ENCODE measurements around the gene NCK2. TPM values are rescaled to one million over a fixed set of nuclear protein-coding genes. Genes with fewer than 3 reads are reported as not detected.

NCK2 gene
- total and polyA plus RNA-seq, 2 of the 4 experiments (the other 2 are of a cell fraction) = 15.8 to 22.2 TPM

DNA sequence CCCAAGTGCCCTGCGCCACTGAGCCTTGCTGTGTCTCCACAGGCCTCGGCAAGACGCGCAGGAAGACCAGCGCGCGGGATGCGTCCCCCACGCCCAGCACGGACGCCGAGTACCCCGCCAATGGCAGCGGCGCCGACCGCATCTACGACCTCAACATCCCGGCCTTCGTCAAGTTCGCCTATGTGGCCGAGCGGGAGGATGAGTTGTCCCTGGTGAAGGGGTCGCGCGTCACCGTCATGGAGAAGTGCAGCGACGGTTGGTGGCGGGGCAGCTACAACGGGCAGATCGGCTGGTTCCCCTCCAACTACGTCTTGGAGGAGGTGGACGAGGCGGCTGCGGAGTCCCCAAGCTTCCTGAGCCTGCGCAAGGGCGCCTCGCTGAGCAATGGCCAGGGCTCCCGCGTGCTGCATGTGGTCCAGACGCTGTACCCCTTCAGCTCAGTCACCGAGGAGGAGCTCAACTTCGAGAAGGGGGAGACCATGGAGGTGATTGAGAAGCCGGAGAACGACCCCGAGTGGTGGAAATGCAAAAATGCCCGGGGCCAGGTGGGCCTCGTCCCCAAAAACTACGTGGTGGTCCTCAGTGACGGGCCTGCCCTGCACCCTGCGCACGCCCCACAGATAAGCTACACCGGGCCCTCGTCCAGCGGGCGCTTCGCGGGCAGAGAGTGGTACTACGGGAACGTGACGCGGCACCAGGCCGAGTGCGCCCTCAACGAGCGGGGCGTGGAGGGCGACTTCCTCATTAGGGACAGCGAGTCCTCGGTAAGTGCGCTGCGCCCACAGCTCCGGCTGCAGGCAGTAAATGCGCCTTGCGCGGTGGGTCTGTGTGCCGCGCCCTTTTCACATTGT, 136.8 kb downstream of the NCK2 start:
- Histone ChIP-seq H2BK15ac (ENCODE audit: low read depth, low read length) (no peak overlapping the region), H3K79me1 (ENCODE audit: low read depth in 1 of 2, low read length in 2 of 2) (peaks cover 17 to 46% of the 10 kb centered on the region in 2 experiments), H3K56ac (ENCODE audit: extremely low read depth, insufficient read depth, low read length) (no peak overlapping the region), H4K5ac (ENCODE audit: low read depth, low read length) (no peak overlapping the region), H3K27ac (ENCODE audit: insufficient read depth, low read length) (no peak overlapping the region), H2AFZ (replicated peaks; ENCODE audit: low read length, poor library complexity) (no peak overlapping the region), H3K4me2 (ENCODE audit: low read depth, low read length) (no peak overlapping the region), H2BK120ac (ENCODE audit: low read depth, low read length) (no peak overlapping the region), H3K27me3 (ENCODE audit: control insufficient read depth, insufficient read depth, low read length) (no peaks in the 10 kb centered on the region), H4K20me1 (ENCODE audit: insufficient read depth, low read length) (peaks cover 5% of the 10 kb centered on the region; the same call in 1 of the 2 replicates), H3K36me3 (ENCODE audit: control insufficient read depth, insufficient read depth, low read length) (peaks cover 10% of the 10 kb centered on the region), H4K8ac (ENCODE audit: low read depth in 2 of 2, low read length in 2 of 2) (no peak overlapping the region), H3K9me1 (ENCODE audit: insufficient read depth, low read length) (0 out of 2 replicates have a peak, but pooled peaks cover under 1% of the 10 kb centered on the region), H3K4me3 (ENCODE audit: insufficient read depth, low read depth, low read length) (no peak overlapping the region), H3K4ac (ENCODE audit: low read depth, low read length) (no peak overlapping the region), H3K14ac (replicated peaks; ENCODE audit: low read depth, low read length) (no peak overlapping the region), H3K18ac (ENCODE audit: low read depth, low read length) (no peak overlapping the region), H3K23ac (ENCODE audit: low read depth, low read length) (no peak overlapping the region), H3K9ac (ENCODE audit: low read depth, low read length) (no peak overlapping the region), H4K91ac (ENCODE audit: insufficient read depth, low read depth, low read length) (no peak overlapping the region), H2AK5ac (ENCODE audit: low read depth, low read length) (no peak overlapping the region), H2BK20ac (ENCODE audit: low read depth, low read length) (no peak overlapping the region), H3K9me3 (ENCODE audit: control insufficient read depth, insufficient read depth, low read length) (peaks cover 2% of the 10 kb centered on the region; the same call in 1 of the 2 replicates), H2BK5ac (ENCODE audit: low read depth, low read length, poor library complexity, severe bottlenecking) (no peak overlapping the region), H2AK9ac (replicated peaks; ENCODE audit: low read depth, low read length, poor library complexity) (no peak overlapping the region), H3K4me1 (ENCODE audit: control insufficient read depth, insufficient read depth, low read length) (peaks cover 8% of the 10 kb centered on the region)
- ChIA-PET CTCF (no interaction called here), POLR2A (ENCODE audit: unreplicated experiment) (no interaction called here)
- dilution Hi-C loops (cut with HindIII; ENCODE audit: low sequenced_read_pairs, unreplicated experiment) (no loop called here), in situ Hi-C loops (cut with MboI; ENCODE audit: low sequenced_read_pairs) (no loop called here), intact Hi-C loops (cut with micrococcal nuclease) (no loop called here)
- DNase-seq (no peak), ATAC-seq (ENCODE audit: low read depth) (no peak)
- 98% methylated on average over 58 of the region's 79 CpGs; no CpG with 5 or more reads in 1 of the 2 experiments for WGBS, 2 experiments (ENCODE audit: extremely low coverage in 2 of 2, insufficient read length in 1 of 2)
- no TSS peak for BruUV-seq (replicated peaks)
- TF ChIP-seq RAD21 (IDR thresholded peaks at IDR 0.05; ENCODE audit: low read length) (no peak), MAFK (IDR thresholded peaks at IDR 0.05; ENCODE audit: low read depth, low read length) (no peak), BHLHE40 (IDR thresholded peaks at IDR 0.05; ENCODE audit: low read depth, low read length) (no peak), POLR2A (IDR thresholded peaks at IDR 0.05; ENCODE audit: low read depth, low read length) (no peak), NFE2L2 (IDR thresholded peaks at IDR 0.05; ENCODE audit: low read depth, low read length) (no peak), SMC3 (IDR thresholded peaks at IDR 0.05; ENCODE audit: low read depth, low read length) (no peak), CEBPB (IDR thresholded peaks at IDR 0.05; ENCODE audit: low read depth, low read length) (no peak), MXI1 (IDR thresholded peaks at IDR 0.05; ENCODE audit: borderline replicate concordance, low read depth, low read length) (no peak), FOS (IDR thresholded peaks at IDR 0.05; ENCODE audit: low read depth, low read length) (no peak), MAZ (IDR thresholded peaks at IDR 0.05; ENCODE audit: borderline replicate concordance, low read depth, low read length) (no peak), CHD1 (IDR thresholded peaks at IDR 0.05; ENCODE audit: low read depth, low read length) (no peak), RCOR1 (IDR thresholded peaks at IDR 0.05; ENCODE audit: insufficient replicate concordance, low read length) (no peak)
- TF ChIP-seq, protein P1, sequence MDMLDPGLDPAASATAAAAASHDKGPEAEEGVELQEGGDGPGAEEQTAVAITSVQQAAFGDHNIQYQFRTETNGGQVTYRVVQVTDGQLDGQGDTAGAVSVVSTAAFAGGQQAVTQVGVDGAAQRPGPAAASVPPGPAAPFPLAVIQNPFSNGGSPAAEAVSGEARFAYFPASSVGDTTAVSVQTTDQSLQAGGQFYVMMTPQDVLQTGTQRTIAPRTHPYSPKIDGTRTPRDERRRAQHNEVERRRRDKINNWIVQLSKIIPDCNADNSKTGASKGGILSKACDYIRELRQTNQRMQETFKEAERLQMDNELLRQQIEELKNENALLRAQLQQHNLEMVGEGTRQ (IDR thresholded peaks at IDR 0.05; ENCODE audit: low read depth, low read length) = no peak
- TF ChIP-seq, protein P2, sequence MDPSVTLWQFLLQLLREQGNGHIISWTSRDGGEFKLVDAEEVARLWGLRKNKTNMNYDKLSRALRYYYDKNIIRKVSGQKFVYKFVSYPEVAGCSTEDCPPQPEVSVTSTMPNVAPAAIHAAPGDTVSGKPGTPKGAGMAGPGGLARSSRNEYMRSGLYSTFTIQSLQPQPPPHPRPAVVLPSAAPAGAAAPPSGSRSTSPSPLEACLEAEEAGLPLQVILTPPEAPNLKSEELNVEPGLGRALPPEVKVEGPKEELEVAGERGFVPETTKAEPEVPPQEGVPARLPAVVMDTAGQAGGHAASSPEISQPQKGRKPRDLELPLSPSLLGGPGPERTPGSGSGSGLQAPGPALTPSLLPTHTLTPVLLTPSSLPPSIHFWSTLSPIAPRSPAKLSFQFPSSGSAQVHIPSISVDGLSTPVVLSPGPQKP (IDR thresholded peaks at IDR 0.05; ENCODE audit: borderline replicate concordance, low read depth, low read length) = no peak
- TF ChIP-seq, protein P3, sequence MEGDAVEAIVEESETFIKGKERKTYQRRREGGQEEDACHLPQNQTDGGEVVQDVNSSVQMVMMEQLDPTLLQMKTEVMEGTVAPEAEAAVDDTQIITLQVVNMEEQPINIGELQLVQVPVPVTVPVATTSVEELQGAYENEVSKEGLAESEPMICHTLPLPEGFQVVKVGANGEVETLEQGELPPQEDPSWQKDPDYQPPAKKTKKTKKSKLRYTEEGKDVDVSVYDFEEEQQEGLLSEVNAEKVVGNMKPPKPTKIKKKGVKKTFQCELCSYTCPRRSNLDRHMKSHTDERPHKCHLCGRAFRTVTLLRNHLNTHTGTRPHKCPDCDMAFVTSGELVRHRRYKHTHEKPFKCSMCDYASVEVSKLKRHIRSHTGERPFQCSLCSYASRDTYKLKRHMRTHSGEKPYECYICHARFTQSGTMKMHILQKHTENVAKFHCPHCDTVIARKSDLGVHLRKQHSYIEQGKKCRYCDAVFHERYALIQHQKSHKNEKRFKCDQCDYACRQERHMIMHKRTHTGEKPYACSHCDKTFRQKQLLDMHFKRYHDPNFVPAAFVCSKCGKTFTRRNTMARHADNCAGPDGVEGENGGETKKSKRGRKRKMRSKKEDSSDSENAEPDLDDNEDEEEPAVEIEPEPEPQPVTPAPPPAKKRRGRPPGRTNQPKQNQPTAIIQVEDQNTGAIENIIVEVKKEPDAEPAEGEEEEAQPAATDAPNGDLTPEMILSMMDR (conservative IDR thresholded peaks at IDR 0.05; ENCODE audit: low read depth, low read length) = no peak

Data from IMR-90 (cell line).